GM12875 (cell line): Measurements from ENCODE around the gene CKAP4.

Source experiments
- H3K4me3 ChIP-seq: one replicate; pipeline ENCODE4 v1.5.1; 2011; ENCODE audit warnings: low read depth, low read length, control low read depth
- CTCF ChIP-seq: IDR thresholded peaks from 2 replicates; pipeline ENCODE4 v1.5.1; 2011; ENCODE audit warnings: low read depth, mild to moderate bottlenecking, control low read depth, inconsistent platforms, low read length, moderate library complexity, borderline replicate concordance; ENCODE audit not compliant: insufficient read depth

The CKAP4 gene

GRCh38 chr12:106223485-106224354 is 24.1 kb downstream of the CKAP4 start:
- TF ChIP-seq CTCF = peak; percentile 94
- H3K4me3 ChIP-seq = no peak overlapping the region

GRCh38 chr12:106220536-106220935 is 27.3 kb downstream of the CKAP4 start:
- TF ChIP-seq CTCF = no peak

GRCh38 chr12:106219043-106219442 is 28.8 kb downstream of the CKAP4 start:
- no peak for TF ChIP-seq CTCF

More at GRCh38 chr12:106220536-106220935, 27.3 kb downstream of the CKAP4 start:
- no peak overlapping the region for H3K4me3 ChIP-seq

GRCh38 chr12:106217706-106218105 is 30.1 kb downstream of the CKAP4 start:
- no peak overlapping the region for H3K4me3 ChIP-seq
- TF ChIP-seq CTCF = no peak

More at GRCh38 chr12:106219043-106219442, 28.8 kb downstream of the CKAP4 start:
- H3K4me3 ChIP-seq = no peak overlapping the region

- TF ChIP-seq CTCF = no peak
- H3K4me3 ChIP-seq = no peak overlapping the region
Measured at GRCh38 chr12:106214571-106214970, 33.2 kb downstream of the CKAP4 start.

GRCh38 chr12:106213662-106214061 is 34.2 kb downstream of the CKAP4 start:
- no peak overlapping the region for H3K4me3 ChIP-seq

More at GRCh38 chr12:106213662-106214061, 34.2 kb downstream of the CKAP4 start:
- TF ChIP-seq CTCF = no peak
